Measurements from ENCODE around the gene ELF4. TPM values are rescaled to one million over a fixed set of nuclear protein-coding genes. Genes with fewer than 3 reads are reported as not detected.
A peak's percentile ranks its signal among the peaks of the same experiment; 100 is the strongest.

Gene ELF4
- total and polyA plus RNA-seq, 2 of the 13 experiments (the other 11 are each of a cell fraction or from before 2014, with no cell fraction given) = 1.3 to 2.6 TPM

GRCh38 chrX:130097507-130098209, 12.6 kb downstream of the ELF4 start (continued):
- TF ChIP-seq ZNF224 (CRISPR knock-in tag; IDR thresholded peaks at IDR 0.05) (no peak), ZNF30 (CRISPR knock-in tag; IDR thresholded peaks at IDR 0.05) (no peak), FOXA1 (IDR thresholded peaks at IDR 0.05) (no peak), FOXA1 (CRISPR knock-in tag; IDR thresholded peaks at IDR 0.05) (peak; percentile 56; the same call in 1 of the 2 replicates), SIN3A (IDR thresholded peaks at IDR 0.05; ENCODE audit: borderline replicate concordance, low read depth, low read length) (no peak), HIC2 (CRISPR knock-in tag; IDR thresholded peaks at IDR 0.05; ENCODE audit: low read depth) (peak; percentile 88), SNRNP70 (IDR thresholded peaks at IDR 0.05; ENCODE audit: low read depth, low read length) (no peak), ZNF225 (CRISPR knock-in tag; IDR thresholded peaks at IDR 0.05) (no peak), ZNF883 (CRISPR knock-in tag; IDR thresholded peaks at IDR 0.05; ENCODE audit: not compliant biosample characterization) (no peak), ZNF839 (CRISPR knock-in tag; IDR thresholded peaks at IDR 0.05; ENCODE audit: borderline replicate concordance) (no peak), CREB3 (CRISPR knock-in tag; IDR thresholded peaks at IDR 0.05) (no peak), SOX13 (IDR thresholded peaks at IDR 0.05) (no peak), SOX13 (CRISPR knock-in tag; conservative IDR thresholded peaks at IDR 0.05 in 1 of 2, IDR thresholded peaks at IDR 0.05 in 1 of 2) (peak in 1 of 2 experiments; percentile 8; a peak in 1 of 4 replicates), JDP2 (CRISPR knock-in tag; IDR thresholded peaks at IDR 0.05; ENCODE audit: borderline replicate concordance) (no peak), ZFY (CRISPR knock-in tag; IDR thresholded peaks at IDR 0.05) (peak; percentile 28; the same call in 1 of the 2 replicates), TAF1 (CRISPR knock-in tag; IDR thresholded peaks at IDR 0.05) (no peak), TBX2 (CRISPR knock-in tag; IDR thresholded peaks at IDR 0.05; ENCODE audit: borderline replicate concordance) (peak; percentile 56; the same call in 1 of the 2 replicates), NR1H2 (CRISPR knock-in tag; IDR thresholded peaks at IDR 0.05; ENCODE audit: borderline replicate concordance, low read depth) (no peak), THAP11 (CRISPR knock-in tag; IDR thresholded peaks at IDR 0.05) (no peak), SAP130 (CRISPR knock-in tag; IDR thresholded peaks at IDR 0.05; ENCODE audit: low read depth) (peak; percentile 76), ZNF850 (CRISPR knock-in tag; conservative IDR thresholded peaks at IDR 0.05) (no peak)
- TF ChIP-seq, protein P1, sequence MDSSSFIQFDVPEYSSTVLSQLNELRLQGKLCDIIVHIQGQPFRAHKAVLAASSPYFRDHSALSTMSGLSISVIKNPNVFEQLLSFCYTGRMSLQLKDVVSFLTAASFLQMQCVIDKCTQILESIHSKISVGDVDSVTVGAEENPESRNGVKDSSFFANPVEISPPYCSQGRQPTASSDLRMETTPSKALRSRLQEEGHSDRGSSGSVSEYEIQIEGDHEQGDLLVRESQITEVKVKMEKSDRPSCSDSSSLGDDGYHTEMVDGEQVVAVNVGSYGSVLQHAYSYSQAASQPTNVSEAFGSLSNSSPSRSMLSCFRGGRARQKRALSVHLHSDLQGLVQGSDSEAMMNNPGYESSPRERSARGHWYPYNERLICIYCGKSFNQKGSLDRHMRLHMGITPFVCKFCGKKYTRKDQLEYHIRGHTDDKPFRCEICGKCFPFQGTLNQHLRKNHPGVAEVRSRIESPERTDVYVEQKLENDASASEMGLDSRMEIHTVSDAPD (CRISPR knock-in tag; IDR thresholded peaks at IDR 0.05) = no peak
- TF ChIP-seq, protein P2, sequence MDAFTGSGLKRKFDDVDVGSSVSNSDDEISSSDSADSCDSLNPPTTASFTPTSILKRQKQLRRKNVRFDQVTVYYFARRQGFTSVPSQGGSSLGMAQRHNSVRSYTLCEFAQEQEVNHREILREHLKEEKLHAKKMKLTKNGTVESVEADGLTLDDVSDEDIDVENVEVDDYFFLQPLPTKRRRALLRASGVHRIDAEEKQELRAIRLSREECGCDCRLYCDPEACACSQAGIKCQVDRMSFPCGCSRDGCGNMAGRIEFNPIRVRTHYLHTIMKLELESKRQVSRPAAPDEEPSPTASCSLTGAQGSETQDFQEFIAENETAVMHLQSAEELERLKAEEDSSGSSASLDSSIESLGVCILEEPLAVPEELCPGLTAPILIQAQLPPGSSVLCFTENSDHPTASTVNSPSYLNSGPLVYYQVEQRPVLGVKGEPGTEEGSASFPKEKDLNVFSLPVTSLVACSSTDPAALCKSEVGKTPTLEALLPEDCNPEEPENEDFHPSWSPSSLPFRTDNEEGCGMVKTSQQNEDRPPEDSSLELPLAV (CRISPR knock-in tag; conservative IDR thresholded peaks at IDR 0.05; ENCODE audit: low read depth) = no peak
- TF ChIP-seq, protein P3, sequence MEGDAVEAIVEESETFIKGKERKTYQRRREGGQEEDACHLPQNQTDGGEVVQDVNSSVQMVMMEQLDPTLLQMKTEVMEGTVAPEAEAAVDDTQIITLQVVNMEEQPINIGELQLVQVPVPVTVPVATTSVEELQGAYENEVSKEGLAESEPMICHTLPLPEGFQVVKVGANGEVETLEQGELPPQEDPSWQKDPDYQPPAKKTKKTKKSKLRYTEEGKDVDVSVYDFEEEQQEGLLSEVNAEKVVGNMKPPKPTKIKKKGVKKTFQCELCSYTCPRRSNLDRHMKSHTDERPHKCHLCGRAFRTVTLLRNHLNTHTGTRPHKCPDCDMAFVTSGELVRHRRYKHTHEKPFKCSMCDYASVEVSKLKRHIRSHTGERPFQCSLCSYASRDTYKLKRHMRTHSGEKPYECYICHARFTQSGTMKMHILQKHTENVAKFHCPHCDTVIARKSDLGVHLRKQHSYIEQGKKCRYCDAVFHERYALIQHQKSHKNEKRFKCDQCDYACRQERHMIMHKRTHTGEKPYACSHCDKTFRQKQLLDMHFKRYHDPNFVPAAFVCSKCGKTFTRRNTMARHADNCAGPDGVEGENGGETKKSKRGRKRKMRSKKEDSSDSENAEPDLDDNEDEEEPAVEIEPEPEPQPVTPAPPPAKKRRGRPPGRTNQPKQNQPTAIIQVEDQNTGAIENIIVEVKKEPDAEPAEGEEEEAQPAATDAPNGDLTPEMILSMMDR (CRISPR knock-in tag; IDR thresholded peaks at IDR 0.05) = no peak

Data from HepG2 (cell line).